KOPT-K1 (cell line): ENCODE data around the gene AQR.
"Not testable (repeated sequence)": the region's sequence is repeated elsewhere in the genome, so short reads cannot be mapped to it uniquely, and the experiment has no call there.

ENCODE experiments used
- H3K27ac ChIP-seq: fragments of 200-600 bp; sonication (generic); 2 replicates; pipeline ENCODE4 v1.5.1; 2016; ENCODE audit warnings: antibody characterized with exemption, mild to moderate bottlenecking, low read depth, low read length; ENCODE audit not compliant: poor library complexity, severe bottlenecking
- H3K36me3 ChIP-seq: fragments of 200-600 bp; sonication (generic); 2 replicates; pipeline ENCODE4 v1.5.1; 2017; ENCODE audit warnings: antibody characterized with exemption, mild to moderate bottlenecking, low read length, moderate library complexity; ENCODE audit not compliant: insufficient read depth
- H3K9me3 ChIP-seq: fragments of 200-600 bp; sonication (generic); 2 replicates; pipeline ENCODE4 v1.5.1; 2017; ENCODE audit warnings: antibody characterized with exemption, low read length, mild to moderate bottlenecking; ENCODE audit not compliant: insufficient read depth, poor library complexity, severe bottlenecking

The AQR gene

DNA sequence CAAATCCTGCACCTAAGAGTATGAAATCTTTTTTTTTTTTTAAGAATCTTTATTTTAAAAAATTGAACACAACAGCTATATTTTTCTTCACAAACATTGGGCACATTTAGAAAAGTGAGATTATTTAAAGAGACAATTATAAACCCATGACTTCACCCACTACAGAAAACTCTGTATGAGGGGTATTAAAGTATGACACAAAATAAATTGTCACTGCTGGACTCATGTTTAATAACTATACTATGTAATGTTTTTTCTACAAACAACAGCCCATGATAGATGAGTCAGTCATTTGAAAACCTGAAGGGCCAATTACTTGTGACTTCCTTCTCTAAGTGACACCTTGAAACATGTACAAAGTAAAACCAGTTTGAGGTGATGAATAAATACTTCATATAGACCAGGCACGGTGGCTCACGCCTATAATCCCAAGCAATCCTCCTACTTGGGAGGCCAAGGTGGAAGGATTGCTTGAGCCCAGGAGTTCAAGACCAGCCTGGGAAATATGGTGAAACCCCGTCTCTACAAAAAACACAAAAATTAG lies 36.0 kb downstream of the AQR start:
- peaks cover 93% of the 10 kb centered on the region for H3K36me3 ChIP-seq
- no peak overlapping the region for H3K27ac ChIP-seq
- no peaks in the 10 kb centered on the region for H3K9me3 ChIP-seq

DNA sequence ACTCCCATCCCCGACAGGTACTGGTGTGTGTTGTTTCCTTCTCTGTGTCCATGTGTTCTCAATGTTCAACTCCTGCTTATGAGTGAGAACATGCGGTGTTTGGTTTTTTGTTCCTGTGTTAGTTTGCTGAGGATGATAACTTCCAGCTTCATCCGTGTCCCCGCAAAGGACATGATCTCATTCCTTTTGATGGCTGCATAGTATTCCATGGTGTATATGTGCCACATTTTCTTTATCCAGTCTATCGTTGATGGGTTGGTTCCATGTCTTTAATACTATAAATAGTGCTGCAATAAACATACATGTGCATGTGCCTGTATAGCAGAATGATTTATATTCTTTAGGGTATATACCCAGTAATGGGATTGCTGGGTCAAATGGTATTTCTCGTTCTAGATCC lies 41.2 kb downstream of the AQR start:
- not testable (repeated sequence) for H3K27ac ChIP-seq, H3K9me3 ChIP-seq
- H3K36me3 ChIP-seq, result peaks cover 77% of the 10 kb centered on the region

DNA sequence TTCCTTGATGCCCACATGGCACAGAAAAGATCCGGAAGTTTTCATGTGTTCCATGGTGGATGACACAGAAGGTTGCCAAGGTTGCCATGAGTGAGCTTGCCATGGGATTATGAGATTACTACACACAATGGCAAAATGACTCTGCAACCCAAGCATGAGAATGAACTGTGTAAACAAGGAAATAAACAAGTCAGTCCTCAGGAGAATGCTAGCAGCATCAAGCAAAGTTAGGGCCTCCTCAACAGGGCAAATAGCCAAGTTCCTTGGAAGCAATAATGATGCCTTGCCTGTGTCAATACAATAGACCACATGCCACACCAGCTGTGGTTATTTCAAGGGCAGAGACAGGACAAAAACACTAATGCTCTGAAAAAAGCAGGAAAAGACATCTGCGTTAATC lies 41.8 kb downstream of the AQR start:
- Histone ChIP-seq H3K36me3 (peaks cover 71% of the 10 kb centered on the region), H3K9me3 (no peaks in the 10 kb centered on the region), H3K27ac (no peak overlapping the region)

DNA sequence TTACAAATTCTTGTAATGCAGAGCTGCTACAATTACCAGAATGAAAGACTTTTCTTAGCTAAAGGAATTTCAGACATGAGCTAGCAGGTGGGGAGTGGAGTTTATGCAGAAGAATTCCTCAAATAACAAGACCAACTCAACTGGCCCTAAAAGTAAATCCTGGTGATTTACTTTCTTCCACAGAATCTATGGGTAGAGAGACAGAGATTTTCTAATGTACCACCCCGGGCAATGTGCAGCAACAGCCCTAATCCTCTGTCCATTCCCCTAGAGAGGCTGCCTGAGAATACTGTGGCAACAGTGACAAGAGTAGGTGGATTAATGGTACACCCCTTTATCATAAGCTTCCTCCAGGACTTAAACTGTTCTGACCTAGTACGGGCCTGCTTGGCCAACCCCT lies 55.2 kb downstream of the AQR start:
- H3K9me3 ChIP-seq, result no peaks in the 10 kb centered on the region
- no peak overlapping the region for H3K27ac ChIP-seq
- peaks cover 99% of the 10 kb centered on the region for H3K36me3 ChIP-seq

DNA sequence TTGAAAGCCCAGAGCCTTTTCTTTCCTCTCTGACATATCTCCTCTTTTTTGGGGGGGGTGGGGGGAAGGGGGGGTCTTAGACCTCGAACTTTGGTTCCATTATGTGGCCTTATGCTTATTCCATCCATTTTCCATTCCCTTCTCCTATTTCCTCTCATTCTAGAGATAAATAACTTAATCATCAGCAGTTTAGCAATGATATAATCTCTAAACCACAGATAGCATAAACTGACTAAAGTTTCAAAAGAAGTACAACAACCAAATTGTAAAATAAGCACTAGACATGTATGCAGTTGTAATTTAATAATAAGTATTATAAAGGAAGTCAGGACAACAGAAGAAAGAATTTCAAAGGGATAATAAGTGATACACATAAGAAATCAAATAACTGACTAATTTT lies 64.5 kb downstream of the AQR start:
- Histone ChIP-seq H3K27ac (no peak overlapping the region), H3K36me3 (peaks cover 94% of the 10 kb centered on the region)

DNA sequence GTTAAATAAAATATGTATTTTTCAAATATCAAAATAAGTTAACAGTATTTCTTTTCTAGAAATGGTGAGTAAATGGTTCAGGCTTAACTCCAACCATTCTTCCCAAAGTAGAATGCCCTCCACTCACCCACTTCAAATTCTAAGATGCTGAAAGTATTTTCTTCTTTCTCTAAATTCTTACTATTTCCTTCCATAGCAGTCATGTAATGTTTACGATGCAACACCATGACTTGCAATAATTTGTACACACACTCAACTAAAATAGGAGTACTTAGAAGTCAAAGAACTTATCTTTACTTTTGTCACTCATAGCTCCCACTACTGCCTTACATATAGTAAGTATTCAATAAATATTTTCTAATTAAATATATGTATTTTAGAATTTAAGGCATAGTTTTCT lies 65.0 kb downstream of the AQR start:
- H3K36me3 ChIP-seq, result peaks cover 92% of the 10 kb centered on the region
- no peak overlapping the region for H3K27ac ChIP-seq
- no peaks in the 10 kb centered on the region for H3K9me3 ChIP-seq

More for the DNA sequence above, 64.5 kb downstream of the AQR start:
- H3K9me3 ChIP-seq, result no peaks in the 10 kb centered on the region

DNA sequence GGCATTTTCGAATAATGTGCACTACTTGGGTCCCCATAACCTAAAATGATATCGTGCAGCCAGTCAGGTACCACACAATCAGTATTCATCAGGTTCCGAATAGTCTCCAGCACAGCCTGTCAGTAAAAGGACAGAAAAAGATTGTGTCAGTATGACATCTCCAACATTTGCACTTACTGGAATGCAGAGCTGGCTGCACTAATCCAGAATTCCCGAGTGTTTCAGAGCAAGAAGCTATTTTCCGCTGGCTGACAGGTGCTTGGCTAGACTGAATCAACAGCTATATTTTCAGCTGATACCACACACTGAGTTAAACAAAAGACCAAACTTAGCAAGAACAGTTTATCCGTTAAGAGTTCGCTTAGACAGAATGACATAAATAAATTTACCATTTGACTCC lies 68.8 kb downstream of the AQR start:
- Histone ChIP-seq H3K27ac (no peak overlapping the region), H3K36me3 (peaks cover 87% of the 10 kb centered on the region), H3K9me3 (no peaks in the 10 kb centered on the region)

DNA sequence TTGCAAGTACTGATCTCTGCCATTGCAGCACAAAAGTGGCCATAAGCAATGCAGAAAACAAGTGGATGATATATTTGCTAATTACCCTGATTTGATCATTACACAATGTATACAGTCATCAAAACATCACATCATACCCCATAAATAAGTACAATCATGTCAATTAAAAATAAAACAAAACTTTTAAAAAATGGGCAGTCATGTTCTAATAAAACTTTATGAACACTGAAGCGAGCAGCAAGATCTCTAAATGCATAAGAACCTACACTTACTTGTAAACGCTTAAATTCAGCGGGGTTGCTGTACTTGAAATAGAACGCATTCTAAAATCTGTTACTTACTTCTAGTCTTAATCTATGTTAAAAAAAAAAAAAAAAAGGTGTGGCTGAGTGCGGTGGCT lies 73.4 kb downstream of the AQR start:
- Histone ChIP-seq H3K9me3 (peaks cover 16% of the 10 kb centered on the region), H3K27ac (no peak overlapping the region), H3K36me3 (peaks cover 84% of the 10 kb centered on the region)

DNA sequence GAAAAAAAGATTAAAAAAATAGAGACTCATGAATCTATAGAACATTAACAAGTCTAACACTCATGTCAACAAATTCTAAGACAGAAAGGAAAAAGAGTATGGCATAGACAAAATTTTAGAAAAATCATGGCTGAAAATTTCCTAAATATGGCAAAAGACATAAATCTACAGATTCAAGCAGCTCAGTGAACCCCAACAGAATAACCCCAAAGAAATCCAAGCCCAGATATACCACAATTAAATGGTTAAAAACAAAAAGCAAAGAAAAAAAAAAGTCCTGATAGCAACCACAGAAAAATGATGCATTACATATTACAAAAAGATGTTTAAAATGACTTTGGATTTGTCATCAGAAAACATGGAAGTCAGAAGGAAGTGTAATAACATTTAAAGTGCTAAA lies 75.6 kb downstream of the AQR start:
- Histone ChIP-seq H3K36me3 (peaks cover 91% of the 10 kb centered on the region), H3K27ac (no peak overlapping the region), H3K9me3 (peaks cover 16% of the 10 kb centered on the region)

DNA sequence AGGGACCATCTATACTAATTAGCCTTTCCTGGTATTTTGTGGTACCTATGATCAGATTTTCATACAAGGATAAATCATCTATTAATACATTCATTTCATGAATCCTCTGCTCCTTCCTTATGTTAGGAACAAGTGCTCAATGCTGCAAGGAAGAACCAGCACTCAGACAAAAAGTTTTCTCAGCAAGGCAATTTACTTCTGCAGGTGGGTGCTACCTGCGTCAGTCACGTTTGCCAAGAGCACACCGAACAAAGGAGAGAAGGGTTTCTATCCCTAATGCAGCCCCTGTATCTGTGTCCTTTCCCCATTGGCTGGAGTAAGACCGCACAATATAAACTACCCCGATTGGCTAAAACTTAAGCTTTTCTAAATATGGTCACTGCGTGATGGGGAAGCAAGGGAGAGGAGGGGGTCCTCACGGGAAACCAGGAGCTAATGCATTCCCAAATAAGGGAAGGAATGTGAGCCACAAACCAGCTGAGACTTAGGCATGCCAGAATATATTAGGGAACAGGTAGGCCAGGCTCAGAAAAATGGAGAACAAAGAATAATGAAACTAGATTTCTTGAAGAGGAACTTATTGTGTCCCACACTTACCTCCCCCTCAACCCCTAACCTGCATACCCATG lies 76.5 kb downstream of the AQR start:
- Histone ChIP-seq H3K27ac (no peak overlapping the region), H3K36me3 (peaks cover 94% of the 10 kb centered on the region), H3K9me3 (peaks cover 16% of the 10 kb centered on the region)

DNA sequence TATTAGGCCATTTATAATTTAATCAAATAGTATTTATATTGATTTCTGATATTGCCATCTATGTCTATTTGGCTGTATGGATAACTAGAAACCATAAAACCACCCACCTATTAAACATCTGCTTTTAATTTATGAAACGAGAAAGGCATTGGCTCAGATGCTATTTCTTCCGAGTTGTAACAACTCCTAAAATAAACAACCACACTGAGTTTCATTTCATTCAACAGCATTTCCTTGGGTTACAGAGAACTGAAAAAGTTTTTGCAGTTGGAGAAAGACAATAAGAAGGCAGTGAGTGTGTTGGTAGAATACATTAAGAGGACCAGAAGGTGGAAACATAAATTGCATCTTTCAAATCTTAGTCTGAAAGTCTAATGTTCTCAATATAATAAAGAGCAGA lies 79.1 kb downstream of the AQR start:
- peaks cover 93% of the 10 kb centered on the region for H3K36me3 ChIP-seq
- H3K27ac ChIP-seq, result no peak overlapping the region
- H3K9me3 ChIP-seq, result peaks cover 16% of the 10 kb centered on the region

DNA sequence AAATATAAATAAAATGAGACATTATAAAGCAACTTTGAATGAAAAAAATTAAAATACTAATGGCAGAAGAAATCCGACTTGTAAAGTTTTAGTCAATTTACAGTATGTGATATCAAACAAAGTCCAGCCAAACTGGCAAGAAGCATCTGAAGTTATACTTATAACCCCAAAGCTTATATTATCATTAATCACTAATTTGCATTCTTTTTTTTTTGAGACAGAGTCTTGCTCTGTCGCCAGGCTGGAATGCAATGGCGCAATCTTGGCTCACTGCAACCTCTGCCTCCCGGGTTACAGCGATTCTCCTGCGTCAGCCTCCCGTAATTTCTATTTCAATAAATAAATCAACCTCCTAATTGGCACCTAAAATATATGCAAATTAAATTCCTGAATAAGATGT lies 80.1 kb downstream of the AQR start:
- H3K36me3 ChIP-seq, result peaks cover 96% of the 10 kb centered on the region
- H3K9me3 ChIP-seq, result peaks cover 16% of the 10 kb centered on the region
- H3K27ac ChIP-seq, result no peak overlapping the region

DNA sequence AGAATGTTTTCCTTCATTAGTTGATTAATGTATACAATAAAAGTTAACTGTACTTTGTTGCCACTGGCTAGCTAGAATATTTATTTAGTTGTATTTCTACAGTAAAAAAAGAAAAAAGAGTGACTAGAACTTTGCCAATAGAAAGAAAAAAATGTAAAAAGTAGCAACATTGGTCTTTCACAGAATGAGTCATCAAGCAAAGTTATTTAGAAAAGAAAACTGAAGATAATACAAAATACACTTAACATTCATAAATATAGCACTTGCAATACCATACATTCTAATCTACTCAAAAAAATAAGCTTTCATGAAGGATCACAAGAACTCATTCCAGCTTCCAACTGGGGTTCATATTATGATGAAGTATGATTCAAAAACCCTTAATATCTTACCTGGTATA lies 83.4 kb downstream of the AQR start:
- no peaks in the 10 kb centered on the region for H3K9me3 ChIP-seq
- H3K36me3 ChIP-seq, result peaks cover 97% of the 10 kb centered on the region
- no peak overlapping the region for H3K27ac ChIP-seq

DNA sequence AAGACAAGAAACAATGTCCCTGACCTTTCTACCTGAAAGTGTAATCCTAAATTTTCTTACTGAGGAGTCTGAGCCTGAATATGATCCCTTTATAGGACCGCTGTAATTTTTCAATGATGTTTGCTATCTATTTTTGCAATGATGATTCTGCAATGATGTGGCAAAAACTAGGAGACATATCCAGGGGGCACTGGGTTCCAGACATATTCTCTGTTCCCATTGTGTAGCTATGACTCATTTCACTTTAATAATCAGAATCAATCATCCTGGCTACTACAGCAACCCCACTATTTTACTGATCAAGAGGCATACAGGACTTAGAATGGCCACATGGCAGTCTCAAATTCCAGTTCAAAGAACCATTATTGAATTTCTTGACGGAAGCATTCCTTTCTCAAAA lies 85.9 kb downstream of the AQR start:
- H3K9me3 ChIP-seq, result no peaks in the 10 kb centered on the region
- H3K36me3 ChIP-seq, result peaks cover 98% of the 10 kb centered on the region

DNA sequence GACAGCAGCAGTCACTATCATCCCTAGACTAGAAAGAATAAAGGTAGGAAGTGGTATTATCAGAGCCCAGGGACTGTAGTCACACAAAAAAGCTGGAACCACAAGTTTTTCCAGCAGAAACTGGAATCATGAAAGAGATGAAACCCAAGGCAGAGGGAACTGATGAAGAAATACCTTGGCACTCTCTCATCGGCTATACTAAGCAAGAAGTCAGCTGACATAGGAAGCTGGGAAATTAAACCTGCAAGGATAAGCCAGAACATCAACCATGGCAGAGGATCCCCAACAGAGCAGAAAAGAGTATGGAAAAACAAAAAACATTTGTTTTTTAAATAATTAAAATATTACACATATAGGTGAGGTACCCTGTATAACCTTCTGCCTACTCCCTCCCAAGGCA lies 86.5 kb downstream of the AQR start:
- Histone ChIP-seq H3K36me3 (peaks cover 99% of the 10 kb centered on the region), H3K9me3 (no peaks in the 10 kb centered on the region), H3K27ac (no peak overlapping the region)

More for the DNA sequence above, 85.9 kb downstream of the AQR start:
- no peak overlapping the region for H3K27ac ChIP-seq

DNA sequence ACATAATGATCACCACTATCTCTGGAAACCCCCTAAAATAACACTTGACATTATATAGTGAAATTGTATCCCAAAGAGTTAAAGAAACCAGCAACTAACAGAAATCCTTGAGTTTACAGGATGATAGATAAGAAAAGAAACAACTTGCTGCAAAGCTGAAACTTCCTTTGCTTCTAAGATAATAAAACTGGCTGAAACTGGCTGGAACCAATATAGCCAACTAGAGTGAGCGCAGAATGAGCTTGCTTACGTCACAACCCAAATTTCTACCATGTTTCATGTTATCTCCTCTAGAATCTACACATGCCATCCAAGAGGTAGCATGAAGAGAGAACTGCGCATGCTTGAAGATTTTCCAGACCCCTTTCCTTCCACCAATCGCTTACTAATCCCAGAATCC lies 90.4 kb downstream of the AQR start:
- Histone ChIP-seq H3K36me3 (peaks cover 98% of the 10 kb centered on the region), H3K27ac (no peak overlapping the region), H3K9me3 (no peaks in the 10 kb centered on the region)
